ENCODE results near the gene CHIT1. TPM values are rescaled to one million over a fixed set of nuclear protein-coding genes. Genes with fewer than 3 reads are reported as not detected.
A peak's percentile ranks its signal among the peaks of the same experiment; 100 is the strongest.

The CHIT1 gene
- total RNA-seq, 1 experiment from 2014 or later = not detected

DNA sequence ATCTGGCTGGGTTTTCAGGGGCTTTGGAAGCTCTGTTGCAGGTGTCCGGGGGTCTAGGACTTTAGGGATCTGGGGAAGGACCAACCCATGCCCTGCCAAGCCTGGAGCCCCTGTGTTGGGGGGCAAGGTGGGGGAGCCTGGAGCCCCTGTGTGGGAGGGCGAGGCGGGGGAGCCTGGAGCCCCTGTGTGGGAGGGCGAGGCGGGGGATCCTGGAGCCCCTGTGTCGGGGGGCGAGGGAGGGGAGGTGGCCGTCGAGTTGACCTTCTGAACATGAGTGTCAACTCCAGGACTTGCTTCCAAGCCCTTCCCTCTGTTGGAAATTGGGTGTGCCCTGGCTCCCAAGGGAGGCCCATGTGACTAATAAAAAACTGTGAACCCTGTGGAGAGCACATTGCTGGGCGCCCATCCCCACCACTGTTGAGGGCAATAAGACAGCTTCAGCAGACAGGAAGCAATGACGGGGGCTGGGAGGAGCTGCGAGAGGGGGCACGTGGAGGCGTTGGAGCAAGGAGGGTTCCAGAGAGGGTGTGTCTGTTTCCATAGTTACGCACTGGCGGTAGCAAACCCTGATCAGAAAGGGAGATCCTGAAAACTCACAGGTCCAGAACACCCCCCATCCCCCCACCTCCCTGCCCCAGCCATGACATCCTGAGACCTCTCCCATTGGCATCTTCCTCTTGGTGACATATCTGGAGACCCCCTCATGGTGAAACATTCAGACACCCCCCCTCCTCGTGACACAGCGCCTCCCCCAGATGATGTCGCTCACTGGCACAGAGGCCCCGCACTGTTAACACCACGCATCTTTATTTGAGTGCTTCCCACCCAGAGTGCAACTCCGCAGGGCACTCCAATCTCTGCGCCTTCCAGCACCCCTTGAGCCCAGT lies 62.2 kb downstream of the CHIT1 start:
- intact Hi-C loops (cut with micrococcal nuclease) = no loop called here
- TF ChIP-seq JUND (IDR thresholded peaks at IDR 0.05) = no peak
- TF ChIP-seq ELF1 (IDR thresholded peaks at IDR 0.05; ENCODE audit: borderline replicate concordance, low read depth) = no peak
- no peak for TF ChIP-seq CEBPB (IDR thresholded peaks at IDR 0.05; ENCODE audit: low read depth)
- TF ChIP-seq, protein P1, sequence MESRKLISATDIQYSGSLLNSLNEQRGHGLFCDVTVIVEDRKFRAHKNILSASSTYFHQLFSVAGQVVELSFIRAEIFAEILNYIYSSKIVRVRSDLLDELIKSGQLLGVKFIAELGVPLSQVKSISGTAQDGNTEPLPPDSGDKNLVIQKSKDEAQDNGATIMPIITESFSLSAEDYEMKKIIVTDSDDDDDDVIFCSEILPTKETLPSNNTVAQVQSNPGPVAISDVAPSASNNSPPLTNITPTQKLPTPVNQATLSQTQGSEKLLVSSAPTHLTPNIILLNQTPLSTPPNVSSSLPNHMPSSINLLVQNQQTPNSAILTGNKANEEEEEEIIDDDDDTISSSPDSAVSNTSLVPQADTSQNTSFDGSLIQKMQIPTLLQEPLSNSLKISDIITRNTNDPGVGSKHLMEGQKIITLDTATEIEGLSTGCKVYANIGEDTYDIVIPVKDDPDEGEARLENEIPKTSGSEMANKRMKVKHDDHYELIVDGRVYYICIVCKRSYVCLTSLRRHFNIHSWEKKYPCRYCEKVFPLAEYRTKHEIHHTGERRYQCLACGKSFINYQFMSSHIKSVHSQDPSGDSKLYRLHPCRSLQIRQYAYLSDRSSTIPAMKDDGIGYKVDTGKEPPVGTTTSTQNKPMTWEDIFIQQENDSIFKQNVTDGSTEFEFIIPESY (IDR thresholded peaks at IDR 0.05; ENCODE audit: extremely low read depth, insufficient replicate concordance, low read length) = no peak
- TF ChIP-seq, protein P2, sequence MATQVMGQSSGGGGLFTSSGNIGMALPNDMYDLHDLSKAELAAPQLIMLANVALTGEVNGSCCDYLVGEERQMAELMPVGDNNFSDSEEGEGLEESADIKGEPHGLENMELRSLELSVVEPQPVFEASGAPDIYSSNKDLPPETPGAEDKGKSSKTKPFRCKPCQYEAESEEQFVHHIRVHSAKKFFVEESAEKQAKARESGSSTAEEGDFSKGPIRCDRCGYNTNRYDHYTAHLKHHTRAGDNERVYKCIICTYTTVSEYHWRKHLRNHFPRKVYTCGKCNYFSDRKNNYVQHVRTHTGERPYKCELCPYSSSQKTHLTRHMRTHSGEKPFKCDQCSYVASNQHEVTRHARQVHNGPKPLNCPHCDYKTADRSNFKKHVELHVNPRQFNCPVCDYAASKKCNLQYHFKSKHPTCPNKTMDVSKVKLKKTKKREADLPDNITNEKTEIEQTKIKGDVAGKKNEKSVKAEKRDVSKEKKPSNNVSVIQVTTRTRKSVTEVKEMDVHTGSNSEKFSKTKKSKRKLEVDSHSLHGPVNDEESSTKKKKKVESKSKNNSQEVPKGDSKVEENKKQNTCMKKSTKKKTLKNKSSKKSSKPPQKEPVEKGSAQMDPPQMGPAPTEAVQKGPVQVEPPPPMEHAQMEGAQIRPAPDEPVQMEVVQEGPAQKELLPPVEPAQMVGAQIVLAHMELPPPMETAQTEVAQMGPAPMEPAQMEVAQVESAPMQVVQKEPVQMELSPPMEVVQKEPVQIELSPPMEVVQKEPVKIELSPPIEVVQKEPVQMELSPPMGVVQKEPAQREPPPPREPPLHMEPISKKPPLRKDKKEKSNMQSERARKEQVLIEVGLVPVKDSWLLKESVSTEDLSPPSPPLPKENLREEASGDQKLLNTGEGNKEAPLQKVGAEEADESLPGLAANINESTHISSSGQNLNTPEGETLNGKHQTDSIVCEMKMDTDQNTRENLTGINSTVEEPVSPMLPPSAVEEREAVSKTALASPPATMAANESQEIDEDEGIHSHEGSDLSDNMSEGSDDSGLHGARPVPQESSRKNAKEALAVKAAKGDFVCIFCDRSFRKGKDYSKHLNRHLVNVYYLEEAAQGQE (IDR thresholded peaks at IDR 0.05; ENCODE audit: low read depth) = no peak
- TF ChIP-seq EZH2 (IDR thresholded peaks at IDR 0.05) = no peak
- TF ChIP-seq RAD21 (IDR thresholded peaks at IDR 0.05; ENCODE audit: low read depth) = no peak
- TF ChIP-seq ZNF274 (IDR thresholded peaks at IDR 0.05; ENCODE audit: low read depth, low read length) = no peak
- no peak overlapping the region for H2AFZ ChIP-seq (ENCODE audit: low read depth, low read length, poor library complexity, severe bottlenecking)
- H3K36me3 ChIP-seq (ENCODE audit: control insufficient read depth in 1 of 2, insufficient read depth in 2 of 2, low read length in 2 of 2) = no peaks in the 10 kb centered on the region
- no peaks in the 10 kb centered on the region for H3K27me3 ChIP-seq (ENCODE audit: insufficient read depth, low read length)
- H3K27ac ChIP-seq (ENCODE audit: low read depth, low read length) = no peak overlapping the region
- no peak for DNase-seq (ENCODE audit: low read depth, low spot score)
- no peaks in the 10 kb centered on the region for H4K20me1 ChIP-seq (ENCODE audit: insufficient read depth)
- H3K9ac ChIP-seq (ENCODE audit: low read length) = no peak overlapping the region
- no TSS peak for BruUV-seq (replicated peaks)
- ChIA-PET CTCF (interaction anchor here (0.9 to 1.4 kb wide), 8 partner anchors 9 to 128 kb away, joined by 3 to 12 read pairs (median 4); partner anchors contain the start of gene MYBPH), RAD21 (ENCODE audit: low non-redundant PET in 1 of 2, low total read pairs in 2 of 2, uncharacterized antibody in 2 of 2, unreplicated experiment in 2 of 2) (interaction anchor here (1.0 to 1.5 kb wide), 6 partner anchors 39 to 127 kb away, joined by 3 to 13 read pairs (median 4); partner anchors contain the start of gene ADORA1 (in 1 of the 2)), POLR2A (no interaction called here)
- no peaks in the 10 kb centered on the region for H3K9me2 ChIP-seq (ENCODE audit: insufficient read depth)
- H3K9me3 ChIP-seq (ENCODE audit: control insufficient read depth in 1 of 2, insufficient read depth in 1 of 2, low read depth in 1 of 2, low read length in 2 of 2) = no peaks in the 10 kb centered on the region
- H3K4me2 ChIP-seq (ENCODE audit: low read length) = peak overlapping the region; percentile 12
- H3K4me3 ChIP-seq (replicated peaks in 1 of 2; ENCODE audit: low read depth in 1 of 2, low read length in 2 of 2) = no peak overlapping the region
- peaks cover 2 to 29% of the 10 kb centered on the region in 2 experiments; a peak in 3 of 4 replicates for H3K4me1 ChIP-seq (ENCODE audit: control insufficient read depth in 1 of 2, insufficient read depth in 2 of 2, low read length in 2 of 2)
- no peak for ATAC-seq
- no peaks in the 10 kb centered on the region for H3K79me2 ChIP-seq (ENCODE audit: insufficient read depth, low read length)

Measured in HCT116 (cell line).